ENCODE measurements around the gene C1QC.

The C1QC gene

DNA sequence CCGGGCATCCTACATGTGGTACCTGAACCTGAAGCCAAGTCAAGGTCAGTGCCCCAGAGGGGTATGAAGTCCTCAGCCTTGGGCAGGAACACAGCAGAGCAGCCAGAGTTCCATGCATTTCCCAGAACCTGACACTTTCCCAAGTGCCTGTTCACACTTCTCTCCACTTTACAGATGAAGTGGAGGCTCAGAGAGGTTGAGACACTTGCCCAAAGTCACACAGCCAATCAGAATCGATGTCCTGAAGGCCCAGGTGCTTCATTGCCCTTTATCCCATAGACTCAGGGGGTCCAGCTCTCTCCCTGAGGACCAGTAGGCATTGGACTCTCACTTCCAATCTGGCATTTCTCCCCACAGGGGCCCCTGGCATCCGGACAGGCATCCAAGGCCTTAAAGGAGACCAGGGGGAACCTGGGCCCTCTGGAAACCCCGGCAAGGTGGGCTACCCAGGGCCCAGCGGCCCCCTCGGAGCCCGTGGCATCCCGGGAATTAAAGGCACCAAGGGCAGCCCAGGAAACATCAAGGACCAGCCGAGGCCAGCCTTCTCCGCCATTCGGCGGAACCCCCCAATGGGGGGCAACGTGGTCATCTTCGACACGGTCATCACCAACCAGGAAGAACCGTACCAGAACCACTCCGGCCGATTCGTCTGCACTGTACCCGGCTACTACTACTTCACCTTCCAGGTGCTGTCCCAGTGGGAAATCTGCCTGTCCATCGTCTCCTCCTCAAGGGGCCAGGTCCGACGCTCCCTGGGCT lies 4.8 kb upstream of the C1QC start:
- Histone ChIP-seq H3K9ac (ENCODE audit: low read depth, low read length) (no peak overlapping the region), H3K4me3 (ENCODE audit: low read depth, low read length) (no peak overlapping the region), H3K4me1 (ENCODE audit: control insufficient read depth, insufficient read depth, low read length) (peaks cover 6% of the 10 kb centered on the region), H3K9me3 (ENCODE audit: control insufficient read depth, insufficient read depth, low read length) (no peaks in the 10 kb centered on the region), H3K27me3 (ENCODE audit: control insufficient read depth, insufficient read depth, low read length) (no peaks in the 10 kb centered on the region), H3K36me3 (ENCODE audit: control insufficient read depth, insufficient read depth, low read length) (no peaks in the 10 kb centered on the region)

DNA sequence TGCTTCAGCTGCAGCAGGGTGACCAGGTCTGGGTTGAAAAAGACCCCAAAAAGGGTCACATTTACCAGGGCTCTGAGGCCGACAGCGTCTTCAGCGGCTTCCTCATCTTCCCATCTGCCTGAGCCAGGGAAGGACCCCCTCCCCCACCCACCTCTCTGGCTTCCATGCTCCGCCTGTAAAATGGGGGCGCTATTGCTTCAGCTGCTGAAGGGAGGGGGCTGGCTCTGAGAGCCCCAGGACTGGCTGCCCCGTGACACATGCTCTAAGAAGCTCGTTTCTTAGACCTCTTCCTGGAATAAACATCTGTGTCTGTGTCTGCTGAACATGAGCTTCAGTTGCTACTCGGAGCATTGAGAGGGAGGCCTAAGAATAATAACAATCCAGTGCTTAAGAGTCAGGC lies 4.1 kb upstream of the C1QC start:
- peaks cover 6% of the 10 kb centered on the region for H3K4me1 ChIP-seq (ENCODE audit: control insufficient read depth, insufficient read depth, low read length)
- H3K9me3 ChIP-seq (ENCODE audit: control insufficient read depth, insufficient read depth, low read length): no peaks in the 10 kb centered on the region
- H3K9ac ChIP-seq (ENCODE audit: low read depth, low read length): no peak overlapping the region
- H3K4me3 ChIP-seq (ENCODE audit: low read depth, low read length): no peak overlapping the region
- H3K36me3 ChIP-seq (ENCODE audit: control insufficient read depth, insufficient read depth, low read length): no peaks in the 10 kb centered on the region
- H3K27me3 ChIP-seq (ENCODE audit: control insufficient read depth, insufficient read depth, low read length): no peaks in the 10 kb centered on the region

DNA sequence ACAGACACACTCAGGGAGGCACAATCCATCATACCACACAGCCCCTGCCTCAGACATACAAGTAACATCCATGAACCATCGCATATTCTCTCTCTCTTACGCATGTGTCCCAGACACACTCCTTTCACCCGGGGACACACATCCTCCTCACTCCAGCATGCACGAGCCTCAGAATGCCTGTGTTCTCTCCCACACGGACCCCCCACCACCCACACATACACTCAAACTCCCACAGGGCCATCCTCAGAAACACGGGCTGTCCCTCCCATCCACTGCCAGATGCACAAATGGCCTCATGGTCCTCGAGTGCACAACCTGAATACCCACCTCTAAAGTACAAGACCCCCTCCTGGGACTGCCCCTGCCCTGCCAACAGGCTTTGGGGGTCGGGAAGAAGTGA lies 2.2 kb upstream of the C1QC start:
- Histone ChIP-seq H3K9ac (ENCODE audit: low read depth, low read length) (no peak overlapping the region), H3K4me3 (ENCODE audit: low read depth, low read length) (no peak overlapping the region), H3K27me3 (ENCODE audit: control insufficient read depth, insufficient read depth, low read length) (no peaks in the 10 kb centered on the region), H3K4me1 (ENCODE audit: control insufficient read depth, insufficient read depth, low read length) (peaks cover 6% of the 10 kb centered on the region), H3K36me3 (ENCODE audit: control insufficient read depth, insufficient read depth, low read length) (no peaks in the 10 kb centered on the region), H3K9me3 (ENCODE audit: control insufficient read depth, insufficient read depth, low read length) (no peaks in the 10 kb centered on the region)

DNA sequence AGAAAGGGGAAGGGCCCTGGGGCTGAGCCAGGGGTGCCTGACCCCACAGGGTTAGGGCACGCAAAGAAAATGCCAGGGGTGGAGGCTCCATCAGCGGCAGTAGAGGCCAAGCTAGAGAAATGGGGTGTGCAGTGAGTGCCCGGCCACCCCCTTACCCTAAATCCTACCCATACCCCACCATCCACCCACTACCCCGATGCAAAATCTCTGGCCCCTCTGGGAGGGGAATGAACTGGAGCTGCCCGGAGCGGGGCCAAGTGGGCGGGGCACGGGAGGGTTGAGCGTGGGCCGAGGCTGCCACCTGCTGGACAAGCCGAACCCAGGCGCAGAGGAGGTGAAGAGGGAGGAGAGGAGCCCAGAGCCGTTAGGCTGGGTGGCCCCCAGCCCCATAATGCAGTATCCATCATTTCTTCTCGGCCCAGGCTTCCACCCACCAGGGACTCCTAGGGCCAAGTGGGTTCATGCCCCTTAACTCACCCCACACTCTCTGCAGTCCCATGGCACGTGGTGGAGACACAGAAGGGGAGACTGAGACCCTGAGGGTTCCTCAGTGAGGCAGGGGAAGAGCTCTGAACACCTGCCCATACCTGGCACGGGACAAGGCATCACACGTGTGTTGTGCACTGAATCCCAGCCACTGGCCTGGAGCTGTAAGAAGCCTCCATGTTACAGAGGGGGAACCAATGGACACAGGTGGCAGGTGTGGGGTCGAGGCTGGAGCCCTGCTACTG lies 1.4 kb upstream of the C1QC start:
- Histone ChIP-seq H3K4me1 (ENCODE audit: control insufficient read depth, insufficient read depth, low read length) (peaks cover 6% of the 10 kb centered on the region), H3K9me3 (ENCODE audit: control insufficient read depth, insufficient read depth, low read length) (no peaks in the 10 kb centered on the region), H3K36me3 (ENCODE audit: control insufficient read depth, insufficient read depth, low read length) (no peaks in the 10 kb centered on the region), H3K27me3 (ENCODE audit: control insufficient read depth, insufficient read depth, low read length) (no peaks in the 10 kb centered on the region), H3K4me3 (ENCODE audit: low read depth, low read length) (no peak overlapping the region), H3K9ac (ENCODE audit: low read depth, low read length) (no peak overlapping the region)

DNA sequence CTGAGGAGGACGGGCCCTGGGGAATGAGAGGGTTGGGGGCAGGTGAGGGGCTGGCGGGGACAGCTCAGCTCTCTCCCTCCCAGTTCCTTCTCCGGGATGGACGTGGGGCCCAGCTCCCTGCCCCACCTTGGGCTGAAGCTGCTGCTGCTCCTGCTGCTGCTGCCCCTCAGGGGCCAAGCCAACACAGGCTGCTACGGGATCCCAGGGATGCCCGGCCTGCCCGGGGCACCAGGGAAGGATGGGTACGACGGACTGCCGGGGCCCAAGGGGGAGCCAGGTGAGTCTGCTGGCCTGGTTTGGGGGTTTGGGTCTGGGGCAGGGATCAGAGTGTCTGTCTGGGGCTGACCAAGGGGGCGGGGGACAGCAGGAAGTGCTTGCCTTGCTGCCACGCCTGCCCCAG lies 495 bp downstream of the C1QC start:
- H3K36me3 ChIP-seq (ENCODE audit: control insufficient read depth, insufficient read depth, low read length): no peaks in the 10 kb centered on the region
- H3K4me3 ChIP-seq (ENCODE audit: low read depth, low read length): no peak overlapping the region
- peaks cover 5% of the 10 kb centered on the region for H3K4me1 ChIP-seq (ENCODE audit: control insufficient read depth, insufficient read depth, low read length)
- no peaks in the 10 kb centered on the region for H3K27me3 ChIP-seq (ENCODE audit: control insufficient read depth, insufficient read depth, low read length)
- H3K9me3 ChIP-seq (ENCODE audit: control insufficient read depth, insufficient read depth, low read length): no peaks in the 10 kb centered on the region
- no peak overlapping the region for H3K9ac ChIP-seq (ENCODE audit: low read depth, low read length)

DNA sequence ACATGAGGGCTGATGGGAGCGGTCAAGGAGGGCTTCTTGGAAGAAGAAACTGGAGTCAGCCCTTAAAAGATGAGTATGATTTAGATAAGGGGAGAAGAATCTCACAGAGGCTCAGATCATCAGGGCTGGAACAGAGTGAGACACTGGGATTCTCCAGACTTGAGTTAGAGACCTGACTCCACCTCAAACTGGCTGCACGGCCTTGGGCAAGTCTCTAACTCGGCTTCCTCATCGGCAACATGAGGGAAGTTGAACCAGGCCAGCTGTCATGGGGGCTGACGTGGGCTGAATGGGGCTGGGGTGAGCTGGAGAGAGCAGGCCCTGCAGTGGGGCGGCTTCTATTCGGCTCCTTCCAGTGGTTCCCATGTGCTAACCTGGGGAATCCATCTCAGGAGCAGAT lies 2.5 kb downstream of the C1QC start:
- H3K36me3 ChIP-seq (ENCODE audit: control insufficient read depth, insufficient read depth, low read length): no peaks in the 10 kb centered on the region
- no peak overlapping the region for H3K9ac ChIP-seq (ENCODE audit: low read depth, low read length)
- no peaks in the 10 kb centered on the region for H3K27me3 ChIP-seq (ENCODE audit: control insufficient read depth, insufficient read depth, low read length)

DNA sequence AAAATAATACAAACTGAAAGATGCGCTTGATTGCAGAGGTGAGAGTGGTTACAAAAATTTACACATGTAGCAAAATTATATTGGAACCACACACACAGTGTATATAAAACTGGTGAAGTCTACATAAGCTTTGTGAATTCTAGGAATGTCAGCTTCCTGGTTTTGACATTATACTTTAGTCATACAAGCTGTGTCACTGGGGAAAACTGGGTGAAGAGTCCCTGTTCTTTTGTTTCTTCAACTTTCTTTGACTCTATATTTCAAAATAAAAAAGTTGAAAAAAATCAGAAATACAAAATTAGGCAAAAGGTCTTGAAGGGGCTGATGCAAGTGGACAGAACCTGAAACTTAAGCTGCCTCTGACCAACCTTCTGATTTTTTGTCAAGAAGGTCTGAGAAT lies 3.0 kb downstream of the C1QC start:
- H3K9me3 ChIP-seq (ENCODE audit: control insufficient read depth, insufficient read depth, low read length): no peaks in the 10 kb centered on the region
- H3K9ac ChIP-seq (ENCODE audit: low read depth, low read length): no peak overlapping the region
- no peaks in the 10 kb centered on the region for H3K27me3 ChIP-seq (ENCODE audit: control insufficient read depth, insufficient read depth, low read length)
- no peak overlapping the region for H3K4me3 ChIP-seq (ENCODE audit: low read depth, low read length)
- H3K36me3 ChIP-seq (ENCODE audit: control insufficient read depth, insufficient read depth, low read length): no peaks in the 10 kb centered on the region
- H3K4me1 ChIP-seq (ENCODE audit: control insufficient read depth, insufficient read depth, low read length): no peaks in the 10 kb centered on the region

More for the DNA sequence above, 2.5 kb downstream of the C1QC start:
- Histone ChIP-seq H3K9me3 (ENCODE audit: control insufficient read depth, insufficient read depth, low read length) (no peaks in the 10 kb centered on the region), H3K4me3 (ENCODE audit: low read depth, low read length) (no peak overlapping the region), H3K4me1 (ENCODE audit: control insufficient read depth, insufficient read depth, low read length) (no peaks in the 10 kb centered on the region)

DNA sequence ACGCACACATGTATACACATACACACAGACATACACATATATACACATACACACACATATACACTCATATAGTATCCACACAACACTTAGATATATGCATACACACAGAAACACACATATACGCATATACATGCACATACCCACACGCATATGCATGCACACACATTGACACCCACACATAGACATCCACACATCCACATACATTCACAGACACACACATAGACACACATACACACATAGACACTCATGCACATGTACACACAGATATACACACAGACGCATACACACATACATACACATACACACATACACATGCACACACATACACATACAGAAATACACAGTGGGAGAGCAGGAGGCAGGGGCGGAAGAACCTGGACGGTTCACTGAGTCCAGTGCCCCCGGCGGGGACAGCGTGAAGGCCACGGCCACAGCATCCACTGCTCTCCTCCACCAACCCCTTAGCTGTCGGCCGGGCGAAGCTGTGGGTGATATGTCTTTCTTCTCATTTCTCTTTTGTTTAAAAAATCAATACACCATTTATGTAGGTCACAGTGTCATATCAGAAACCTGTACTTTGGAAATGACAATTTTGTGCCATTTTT lies 6.8 kb downstream of the C1QC start:
- H3K27me3 ChIP-seq (ENCODE audit: control insufficient read depth, insufficient read depth, low read length): no peaks in the 10 kb centered on the region
- H3K36me3 ChIP-seq (ENCODE audit: control insufficient read depth, insufficient read depth, low read length): no peaks in the 10 kb centered on the region
- no peaks in the 10 kb centered on the region for H3K4me1 ChIP-seq (ENCODE audit: control insufficient read depth, insufficient read depth, low read length)
- H3K9me3 ChIP-seq (ENCODE audit: control insufficient read depth, insufficient read depth, low read length): no peaks in the 10 kb centered on the region
- H3K4me3 ChIP-seq (ENCODE audit: low read depth, low read length): no peak overlapping the region
- H3K9ac ChIP-seq (ENCODE audit: low read depth, low read length): no peak overlapping the region

DNA sequence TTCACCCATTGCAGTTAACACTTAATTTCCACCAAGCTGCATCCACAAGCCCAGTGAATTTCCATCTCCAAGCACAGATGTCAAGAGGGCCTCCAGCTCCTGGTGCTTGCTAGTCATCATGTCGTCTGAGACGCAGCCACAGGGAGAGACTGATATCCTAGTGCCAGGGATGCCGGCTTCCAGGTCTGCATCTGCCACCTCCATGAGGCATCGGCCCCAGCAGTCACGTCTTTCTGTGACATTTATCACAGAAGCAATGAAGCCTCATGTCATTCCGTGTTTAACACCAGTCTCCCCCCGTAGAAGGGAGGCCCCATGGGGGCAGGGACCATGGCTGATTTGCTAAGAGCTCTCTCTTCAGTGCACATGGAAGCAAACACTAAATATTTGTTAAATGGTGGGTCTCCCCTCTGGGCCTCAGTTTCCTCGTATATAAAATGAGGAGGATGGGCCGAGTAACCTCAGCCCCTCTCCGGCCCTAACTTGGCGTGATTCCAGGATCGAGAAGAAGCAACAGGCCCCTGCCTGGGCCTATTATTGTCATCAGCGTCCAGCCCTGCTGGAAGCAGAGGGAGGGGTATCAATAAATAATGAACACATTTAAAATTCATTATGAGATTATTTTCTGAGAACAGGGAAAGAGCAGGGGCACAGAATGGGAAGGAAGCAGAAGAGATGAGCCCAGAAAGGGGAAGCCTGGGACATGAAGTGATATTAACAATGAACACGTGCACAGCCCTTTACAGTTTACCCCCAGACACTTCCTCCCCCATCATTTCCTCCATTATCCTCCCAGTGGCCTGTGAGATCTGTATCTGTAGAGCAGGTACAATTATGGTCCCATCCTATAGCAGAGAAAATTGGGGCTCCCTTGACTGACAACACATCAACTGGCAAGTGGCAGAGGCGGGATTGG lies 8.8 kb downstream of the C1QC start:
- Histone ChIP-seq H3K27me3 (ENCODE audit: control insufficient read depth, insufficient read depth, low read length) (no peaks in the 10 kb centered on the region), H3K4me1 (ENCODE audit: control insufficient read depth, insufficient read depth, low read length) (no peaks in the 10 kb centered on the region), H3K9ac (ENCODE audit: low read depth, low read length) (no peak overlapping the region), H3K36me3 (ENCODE audit: control insufficient read depth, insufficient read depth, low read length) (no peaks in the 10 kb centered on the region), H3K4me3 (ENCODE audit: low read depth, low read length) (no peak overlapping the region), H3K9me3 (ENCODE audit: control insufficient read depth, insufficient read depth, low read length) (no peaks in the 10 kb centered on the region)

DNA sequence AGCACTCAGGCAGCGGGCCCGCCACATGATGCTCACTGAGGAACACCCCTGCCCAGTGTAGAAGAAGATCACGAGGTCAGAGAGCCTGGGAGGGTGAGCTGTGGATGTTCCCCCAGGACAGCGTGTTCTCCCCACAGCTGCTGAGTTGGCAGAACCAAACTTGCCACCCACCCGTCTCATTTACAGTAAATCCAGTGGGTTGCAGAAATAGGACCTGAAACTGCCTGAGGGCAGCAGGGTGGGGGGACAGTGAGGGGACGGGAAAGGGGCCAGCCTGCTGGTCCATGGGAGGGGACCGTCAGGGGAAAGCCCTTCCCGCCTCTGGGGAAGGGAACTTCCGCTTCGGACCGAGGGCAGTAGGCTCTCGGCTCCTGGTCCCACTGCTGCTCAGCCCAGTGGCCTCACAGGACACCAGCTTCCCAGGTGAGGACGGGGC lies 9.5 kb downstream of the C1QC start, which contains the start of gene C1QB:
C1QB (plus strand) TSS at position 356 of the 436 bp plus-strand sequence. CDS start 6,227 bp downstream, outside the sequence.
- H3K27me3 ChIP-seq (ENCODE audit: control insufficient read depth, insufficient read depth, low read length): no peaks in the 10 kb centered on the region
- H3K9me3 ChIP-seq (ENCODE audit: control insufficient read depth, insufficient read depth, low read length): no peaks in the 10 kb centered on the region
- H3K4me1 ChIP-seq (ENCODE audit: control insufficient read depth, insufficient read depth, low read length): no peaks in the 10 kb centered on the region
- H3K4me3 ChIP-seq (ENCODE audit: low read depth, low read length): no peak within 1 kb of the TSS
- H3K9ac ChIP-seq (ENCODE audit: low read depth, low read length): no peak within 1 kb of the TSS
- no peaks in the 10 kb centered on the region for H3K36me3 ChIP-seq (ENCODE audit: control insufficient read depth, insufficient read depth, low read length)

DNA sequence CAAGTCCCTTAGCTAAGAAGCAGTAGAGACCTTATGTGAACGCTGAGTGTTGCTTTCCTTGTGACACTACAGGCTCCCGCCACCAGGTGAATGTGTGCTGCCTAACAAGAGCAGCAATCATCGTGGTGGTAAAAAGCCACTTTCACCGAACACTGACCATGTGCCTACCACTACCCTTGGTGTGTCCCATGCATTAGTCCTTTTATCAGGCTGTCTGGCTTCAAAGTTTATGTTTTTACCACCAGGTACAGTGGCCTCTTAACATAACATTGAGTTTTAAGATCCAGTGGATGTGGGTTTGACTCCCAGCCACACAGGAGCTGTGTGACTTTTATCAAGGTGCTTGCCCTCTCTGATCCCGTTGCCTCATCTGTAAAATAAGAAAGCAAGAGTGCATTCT lies 11.3 kb downstream of the C1QC start:
- no peaks in the 10 kb centered on the region for H3K27me3 ChIP-seq (ENCODE audit: control insufficient read depth, insufficient read depth, low read length)
- no peaks in the 10 kb centered on the region for H3K36me3 ChIP-seq (ENCODE audit: control insufficient read depth, insufficient read depth, low read length)
- no peak overlapping the region for H3K9ac ChIP-seq (ENCODE audit: low read depth, low read length)
- no peaks in the 10 kb centered on the region for H3K4me1 ChIP-seq (ENCODE audit: control insufficient read depth, insufficient read depth, low read length)
- H3K4me3 ChIP-seq (ENCODE audit: low read depth, low read length): no peak overlapping the region
- no peaks in the 10 kb centered on the region for H3K9me3 ChIP-seq (ENCODE audit: control insufficient read depth, insufficient read depth, low read length)

Measured in iPS-15b (cell line).